ENCODE data around the gene NF1.
"Not testable (repeated sequence)": the region's sequence is repeated elsewhere in the genome, so short reads cannot be mapped to it uniquely, and the experiment has no call there.

The NF1 gene

GRCh38 chr17:31198026-31198425 is 103.2 kb downstream of the NF1 start:
- no peak for DNase-seq (ENCODE audit: low read depth in 2 of 2)

DNA sequence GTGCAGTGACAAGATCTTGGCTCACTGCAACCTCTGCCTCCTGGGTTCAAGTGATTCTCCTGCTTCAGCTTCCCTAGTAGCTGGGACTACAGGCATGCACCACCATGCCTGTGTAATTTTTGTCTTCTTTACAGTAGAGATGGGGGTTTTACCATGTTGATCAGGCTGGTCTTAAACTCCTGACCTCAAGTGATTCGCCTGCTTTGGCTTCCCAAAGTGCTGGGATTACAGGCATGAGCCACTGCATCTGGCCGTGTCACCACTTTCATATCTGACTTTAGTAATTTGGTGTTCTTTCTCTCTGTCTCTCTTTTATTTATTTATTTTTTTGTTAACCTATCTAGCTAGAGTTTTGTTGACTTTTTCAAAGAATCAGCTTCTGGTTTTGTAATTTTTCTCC is 103.9 kb downstream of the NF1 start:
- not testable (repeated sequence) for DNase-seq (ENCODE audit: low read depth in 2 of 2)

GRCh38 chr17:31200287-31200686 is 105.5 kb downstream of the NF1 start:
- DNase-seq (ENCODE audit: low read depth in 2 of 2): no peak

GRCh38 chr17:31202968-31203367 is 108.2 kb downstream of the NF1 start:
- no peak for DNase-seq (ENCODE audit: low read depth in 2 of 2)

- no peak for DNase-seq (ENCODE audit: low read depth in 2 of 2)
These were observed 116.7 kb downstream of the NF1 start for GRCh38 chr17:31211352-31212012.

- DNase-seq (ENCODE audit: low read depth in 2 of 2): no peak
These were observed 121.4 kb downstream of the NF1 start for GRCh38 chr17:31216031-31216751.

DNA sequence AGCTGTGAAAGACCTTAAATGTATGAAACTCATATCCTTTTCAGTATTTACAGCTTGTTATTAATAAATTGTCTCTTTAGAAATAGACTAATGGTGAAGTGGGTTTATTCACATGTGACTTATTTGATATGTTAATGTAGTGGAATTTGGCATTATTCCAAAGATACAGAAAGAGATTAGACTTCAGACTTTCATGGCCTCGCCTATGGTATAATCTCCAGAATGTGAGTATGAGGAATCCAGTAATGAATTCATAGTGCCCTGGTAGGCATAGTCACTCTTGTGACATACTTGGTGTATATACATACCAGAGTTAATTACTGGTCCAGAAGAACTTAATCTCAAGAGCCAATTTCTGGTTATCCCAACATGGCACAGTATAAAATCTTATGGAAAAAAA is 129.6 kb downstream of the NF1 start:
- DNase-seq (ENCODE audit: low read depth in 2 of 2): no peak

DNA sequence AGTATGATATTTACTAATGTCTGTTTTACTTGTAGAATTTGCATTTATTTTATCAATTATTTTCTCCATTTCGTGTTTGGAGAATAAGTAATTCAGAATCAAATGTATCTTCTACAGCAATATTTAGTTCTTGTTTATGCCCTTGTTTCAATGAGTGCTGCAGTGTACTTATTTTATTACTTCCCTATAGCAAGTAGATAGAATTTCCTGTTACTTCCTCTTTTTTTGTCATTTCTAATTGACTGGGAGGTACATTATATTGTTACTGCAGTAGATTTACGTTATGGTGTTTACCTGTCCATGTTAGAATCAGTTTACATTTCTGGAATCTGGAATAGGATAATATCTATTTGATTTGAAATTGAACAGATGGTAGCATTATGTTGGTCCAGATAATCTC is 131.1 kb downstream of the NF1 start:
- no peak for DNase-seq (ENCODE audit: low read depth in 2 of 2)

GRCh38 chr17:31226373-31226772 is 131.6 kb downstream of the NF1 start:
- no peak for DNase-seq (ENCODE audit: low read depth in 2 of 2)

GRCh38 chr17:31226950-31227349 is 132.2 kb downstream of the NF1 start:
- DNase-seq (ENCODE audit: low read depth in 2 of 2): no peak

DNA sequence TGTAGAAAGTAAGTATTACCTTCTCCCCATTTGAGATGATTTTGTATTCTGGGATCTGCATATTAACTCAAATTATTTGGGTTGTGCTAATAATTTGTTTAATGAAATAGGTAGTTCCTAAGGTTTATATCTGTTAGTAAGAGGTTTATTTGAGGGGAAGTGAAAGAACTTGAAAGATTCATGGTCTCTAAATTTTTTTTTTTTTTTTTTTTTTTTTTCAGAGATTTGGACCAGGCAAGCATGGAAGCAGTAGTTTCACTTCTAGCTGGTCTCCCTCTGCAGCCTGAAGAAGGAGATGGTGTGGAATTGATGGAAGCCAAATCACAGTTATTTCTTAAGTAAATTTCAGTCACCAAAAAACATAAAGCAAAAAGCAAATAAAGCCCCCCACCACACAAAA is 137.1 kb downstream of the NF1 start:
- DNase-seq (ENCODE audit: low read depth in 2 of 2): no peak

DNA sequence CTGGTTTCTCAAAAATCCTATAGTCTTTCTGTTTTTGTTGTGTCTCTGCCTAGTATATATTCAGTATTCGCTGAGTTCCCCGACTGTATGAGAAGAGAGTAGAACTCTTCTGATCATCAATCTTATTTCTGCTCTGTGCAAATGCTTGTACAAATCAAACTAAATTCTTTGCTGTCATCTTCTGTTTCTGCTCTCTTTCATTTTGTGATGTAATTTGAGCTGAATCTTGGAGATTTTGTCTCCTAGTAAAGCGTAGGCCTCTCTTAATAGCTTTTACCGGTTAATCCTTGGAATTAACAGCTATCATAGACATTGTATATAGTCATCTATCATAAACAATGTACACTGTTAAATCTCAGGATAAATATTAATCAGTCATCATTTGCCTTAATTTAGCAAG is 140.3 kb downstream of the NF1 start:
- no peak for DNase-seq (ENCODE audit: low read depth in 2 of 2)

- no peak for DNase-seq (ENCODE audit: low read depth in 2 of 2)
These were observed 141.4 kb downstream of the NF1 start for GRCh38 chr17:31236137-31236536.

DNA sequence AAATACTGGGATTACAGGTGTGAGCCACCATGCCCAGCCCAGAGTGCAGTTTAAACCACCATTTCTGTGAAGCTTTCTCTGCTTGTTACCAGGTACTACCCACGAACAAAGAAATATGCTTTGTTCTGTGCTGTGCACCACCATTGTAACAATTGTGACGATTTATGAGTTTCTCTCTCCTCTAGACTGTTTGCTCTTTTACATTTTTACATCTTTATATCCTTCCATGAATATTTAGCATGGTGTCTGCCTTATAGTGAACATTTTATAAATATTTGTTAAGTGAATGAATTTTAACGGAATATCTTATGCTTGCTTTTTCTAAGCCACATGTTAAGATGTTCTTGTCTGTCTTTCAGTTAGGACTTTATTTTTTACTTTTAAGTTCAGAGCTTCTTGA is 141.9 kb downstream of the NF1 start:
- no peak for DNase-seq (ENCODE audit: low read depth in 2 of 2)

DNA sequence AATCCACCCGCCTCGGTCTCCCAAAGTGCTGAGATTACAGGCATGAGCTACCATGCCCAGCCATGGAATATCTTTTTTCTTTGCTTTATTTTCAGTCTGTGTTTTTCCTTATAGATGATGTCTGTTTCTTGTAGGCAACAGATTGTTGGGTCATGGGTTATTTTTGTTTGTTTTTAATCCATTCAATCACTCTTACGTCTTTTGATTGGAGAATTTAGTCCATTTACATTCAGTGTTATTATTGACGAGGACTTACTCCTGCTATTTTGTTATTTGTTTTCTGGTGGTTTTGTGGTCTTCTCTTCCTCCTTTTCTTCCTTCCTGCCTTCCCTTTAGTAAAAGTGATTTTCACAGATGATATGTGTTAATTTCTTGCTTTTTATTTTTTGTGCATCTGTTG is 146.3 kb downstream of the NF1 start:
- DNase-seq (ENCODE audit: low read depth in 2 of 2): no peak

DNA sequence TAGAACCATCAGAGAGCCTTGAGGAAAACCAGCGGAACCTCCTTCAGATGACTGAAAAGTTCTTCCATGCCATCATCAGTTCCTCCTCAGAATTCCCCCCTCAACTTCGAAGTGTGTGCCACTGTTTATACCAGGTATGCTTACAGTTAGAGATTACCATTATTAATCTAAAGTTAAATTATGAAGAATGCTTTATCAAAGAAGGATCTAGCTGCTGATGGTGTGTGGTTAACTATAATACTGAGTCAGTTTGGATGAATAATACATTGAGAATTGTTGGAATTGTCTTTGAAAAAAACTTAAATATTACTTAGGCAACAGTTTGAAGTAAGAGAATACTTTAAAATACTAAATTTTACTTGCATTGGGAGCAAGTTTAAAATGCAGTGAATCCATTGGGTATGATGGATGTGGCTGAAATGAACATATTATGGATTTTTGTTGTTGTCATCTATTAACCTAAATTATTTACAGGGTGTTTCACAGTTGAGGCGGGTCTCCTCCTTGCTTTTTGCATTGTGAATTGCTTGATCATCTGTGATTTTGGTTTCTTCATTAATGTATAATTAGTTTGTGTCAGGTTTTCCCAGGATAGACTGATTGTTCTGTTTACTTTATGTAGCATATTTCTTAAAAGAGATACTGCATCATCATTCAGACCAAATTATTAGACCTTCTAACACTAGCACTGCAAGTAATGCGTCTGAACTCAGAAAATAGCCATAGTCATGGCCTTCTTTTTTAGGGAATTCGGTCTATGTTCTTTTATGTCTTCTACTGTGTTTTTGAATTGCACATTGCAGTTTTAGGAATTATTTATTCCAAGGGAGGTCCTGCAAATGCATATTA is 154.4 kb downstream of the NF1 start:
- no peak for DNase-seq (ENCODE audit: low read depth in 2 of 2)

GRCh38 chr17:31249835-31250141 is 155.0 kb downstream of the NF1 start:
- no peak for DNase-seq (ENCODE audit: low read depth in 2 of 2)

GRCh38 chr17:31250229-31250628 is 155.5 kb downstream of the NF1 start:
- no peak for DNase-seq (ENCODE audit: low read depth in 2 of 2)

DNA sequence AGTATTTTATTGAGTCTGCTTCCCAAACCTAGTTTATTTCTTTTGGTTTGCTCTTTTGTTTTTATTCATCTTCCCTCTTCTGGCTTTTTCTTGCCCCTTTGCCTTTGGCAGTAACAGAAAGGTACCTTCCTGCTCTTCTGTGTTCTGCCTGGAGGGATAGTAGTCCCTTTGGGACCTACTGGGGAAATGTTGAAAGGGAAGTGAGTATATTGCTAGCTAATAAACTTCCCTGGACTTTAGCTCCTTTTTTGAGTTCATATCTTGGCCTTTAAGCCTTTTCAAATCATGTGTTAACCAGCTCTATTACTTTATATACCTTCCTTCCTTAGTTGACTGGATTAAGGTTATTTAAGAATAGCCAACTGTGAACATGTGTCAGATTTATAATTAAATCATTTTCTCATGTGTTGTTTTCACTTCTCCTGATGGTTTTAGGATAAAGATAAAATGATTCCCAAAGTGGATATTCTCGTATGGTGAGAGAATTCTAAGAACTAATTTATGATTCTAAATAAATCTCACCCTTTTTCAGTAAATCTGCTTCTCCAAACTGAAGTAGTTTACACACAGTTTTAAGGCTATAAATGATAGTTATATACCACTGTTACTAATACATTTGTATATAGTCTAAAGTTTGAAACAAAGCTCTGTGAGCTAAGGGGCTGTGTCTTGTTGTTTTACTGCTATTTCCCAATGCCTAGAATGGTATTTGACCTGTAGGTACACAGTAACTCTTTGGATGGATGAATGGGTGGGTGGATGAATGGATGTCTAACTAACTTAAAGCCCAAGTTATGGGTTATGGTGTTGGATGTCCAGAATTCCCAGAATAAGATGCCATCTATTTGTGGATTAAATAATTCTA is 156.6 kb downstream of the NF1 start:
- DNase-seq (ENCODE audit: low read depth in 2 of 2): no peak

- DNase-seq (ENCODE audit: low read depth in 2 of 2): no peak
These were observed 157.2 kb downstream of the NF1 start for GRCh38 chr17:31251970-31252328.

GRCh38 chr17:31252741-31253140 is 158.0 kb downstream of the NF1 start:
- no peak for DNase-seq (ENCODE audit: low read depth in 2 of 2)

GRCh38 chr17:31254654-31255053 is 159.9 kb downstream of the NF1 start:
- no peak for DNase-seq (ENCODE audit: low read depth in 2 of 2)
